Measurements from ENCODE around the gene LRRK1. TPM values are rescaled to one million over a fixed set of nuclear protein-coding genes. Genes with fewer than 3 reads are reported as not detected.

The LRRK1 gene
- total RNA-seq, 1 donor from 2014 or later, result 3.0 TPM

DNA sequence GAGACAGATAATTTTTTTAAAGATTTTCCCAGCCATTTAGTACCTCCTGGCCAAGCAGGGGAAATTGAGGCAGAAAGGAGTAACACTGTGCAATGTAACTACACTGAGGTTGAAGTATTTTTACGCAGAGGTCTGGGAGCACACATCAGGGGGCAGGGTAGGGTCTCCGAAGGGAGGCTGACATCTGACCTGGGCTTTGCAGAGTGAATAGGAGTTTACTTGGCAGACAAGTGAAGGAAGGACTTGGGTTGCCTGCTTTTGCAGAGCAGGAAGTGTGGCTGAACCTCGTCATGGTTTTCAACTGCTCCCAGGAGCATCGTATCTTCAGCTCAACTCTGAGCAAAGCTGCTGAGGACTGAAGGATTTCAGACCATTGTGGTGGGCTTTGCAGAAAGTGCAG is 66.2 kb downstream of the LRRK1 start:
- Histone ChIP-seq H3K36me3 (peaks cover 5% of the 10 kb centered on the region), H3K27ac (replicated peaks) (no peak overlapping the region), H3K9me3 (replicated peaks) (peaks cover 2% of the 10 kb centered on the region), H3K4me1 (no peaks in the 10 kb centered on the region), H3K27me3 (ENCODE audit: low read depth) (peaks cover 12% of the 10 kb centered on the region), H3K4me3 (no peak overlapping the region)
- TF ChIP-seq, protein P1, sequence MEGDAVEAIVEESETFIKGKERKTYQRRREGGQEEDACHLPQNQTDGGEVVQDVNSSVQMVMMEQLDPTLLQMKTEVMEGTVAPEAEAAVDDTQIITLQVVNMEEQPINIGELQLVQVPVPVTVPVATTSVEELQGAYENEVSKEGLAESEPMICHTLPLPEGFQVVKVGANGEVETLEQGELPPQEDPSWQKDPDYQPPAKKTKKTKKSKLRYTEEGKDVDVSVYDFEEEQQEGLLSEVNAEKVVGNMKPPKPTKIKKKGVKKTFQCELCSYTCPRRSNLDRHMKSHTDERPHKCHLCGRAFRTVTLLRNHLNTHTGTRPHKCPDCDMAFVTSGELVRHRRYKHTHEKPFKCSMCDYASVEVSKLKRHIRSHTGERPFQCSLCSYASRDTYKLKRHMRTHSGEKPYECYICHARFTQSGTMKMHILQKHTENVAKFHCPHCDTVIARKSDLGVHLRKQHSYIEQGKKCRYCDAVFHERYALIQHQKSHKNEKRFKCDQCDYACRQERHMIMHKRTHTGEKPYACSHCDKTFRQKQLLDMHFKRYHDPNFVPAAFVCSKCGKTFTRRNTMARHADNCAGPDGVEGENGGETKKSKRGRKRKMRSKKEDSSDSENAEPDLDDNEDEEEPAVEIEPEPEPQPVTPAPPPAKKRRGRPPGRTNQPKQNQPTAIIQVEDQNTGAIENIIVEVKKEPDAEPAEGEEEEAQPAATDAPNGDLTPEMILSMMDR (IDR thresholded peaks at IDR 0.05; ENCODE audit: borderline replicate concordance), result no peak
- intact Hi-C loops (cut with micrococcal nuclease), result no loop called here
- no peak for DNase-seq

DNA sequence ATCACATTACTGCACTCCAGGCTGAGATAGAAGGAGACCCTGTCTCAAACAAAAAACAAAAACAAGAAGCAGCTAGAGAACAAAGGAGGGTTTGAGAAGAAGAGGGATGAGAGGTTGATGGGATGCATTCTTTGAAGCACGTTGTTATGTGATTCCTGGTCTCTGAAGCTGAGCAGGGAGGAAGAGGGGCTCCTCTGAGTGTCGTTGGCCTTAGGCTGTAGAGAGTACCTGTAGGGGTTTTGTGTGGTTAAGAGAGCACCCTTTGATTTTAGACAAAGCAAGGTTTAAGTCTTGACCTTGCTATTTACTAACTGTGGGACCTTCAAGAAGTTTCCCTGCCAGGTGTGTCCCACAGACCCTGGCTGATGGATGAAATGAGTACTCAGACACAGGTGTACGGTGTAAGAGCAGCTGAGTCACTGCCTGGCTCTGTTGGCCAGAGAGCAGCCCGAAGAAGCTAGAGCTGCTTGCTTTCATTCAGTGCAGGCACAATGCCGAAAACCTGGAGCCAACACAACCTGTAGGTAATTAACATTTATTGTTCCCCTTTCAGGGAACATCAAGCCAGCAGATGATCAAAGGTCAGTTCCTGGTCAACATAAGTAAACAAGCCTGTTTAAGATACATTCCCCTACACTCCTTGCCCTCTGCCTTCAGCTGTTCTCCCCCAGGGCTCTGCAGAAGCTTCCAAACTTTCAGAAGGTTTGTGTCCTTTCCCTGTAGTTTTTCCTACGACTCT is 67.2 kb downstream of the LRRK1 start:
- intact Hi-C loops (cut with micrococcal nuclease), result no loop called here
- no peak for DNase-seq
- H3K27me3 ChIP-seq (ENCODE audit: low read depth), result peaks cover 12% of the 10 kb centered on the region
- peaks cover 5% of the 10 kb centered on the region for H3K36me3 ChIP-seq
- no peak overlapping the region for H3K4me3 ChIP-seq
- H3K4me1 ChIP-seq, result no peaks in the 10 kb centered on the region
- peak overlapping the region; percentile 28 for H3K27ac ChIP-seq (replicated peaks)
- TF ChIP-seq, protein P1 (IDR thresholded peaks at IDR 0.05; ENCODE audit: borderline replicate concordance), result no peak
- H3K9me3 ChIP-seq (replicated peaks), result no peaks in the 10 kb centered on the region

DNA sequence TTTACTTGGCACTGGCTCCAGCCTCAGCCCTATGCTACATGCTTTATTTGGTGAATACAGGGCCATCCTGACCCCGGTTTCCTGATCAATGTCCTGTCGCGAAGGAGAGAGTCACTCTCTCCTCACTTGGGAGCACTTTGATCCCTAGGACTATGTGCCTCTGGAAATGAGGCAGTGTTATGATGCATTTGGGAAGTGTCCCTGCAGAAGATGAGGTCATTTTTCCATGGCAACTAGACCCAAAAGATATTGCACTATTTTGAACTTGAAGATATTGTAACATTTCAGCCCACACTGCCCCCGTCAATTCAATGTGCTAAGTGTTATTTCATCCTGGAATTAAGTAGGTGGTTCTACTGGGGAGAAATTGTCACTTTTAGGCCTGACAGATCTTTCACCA is 68.0 kb downstream of the LRRK1 start:
- intact Hi-C loops (cut with micrococcal nuclease), result no loop called here
- Histone ChIP-seq H3K4me3 (no peak overlapping the region), H3K27me3 (ENCODE audit: low read depth) (peaks cover 12% of the 10 kb centered on the region), H3K36me3 (peaks cover 5% of the 10 kb centered on the region), H3K9me3 (replicated peaks) (no peaks in the 10 kb centered on the region), H3K27ac (replicated peaks) (peak overlapping the region; percentile 28), H3K4me1 (no peaks in the 10 kb centered on the region)
- TF ChIP-seq, protein P1 (IDR thresholded peaks at IDR 0.05; ENCODE audit: borderline replicate concordance), result no peak
- DNase-seq, result no peak

DNA sequence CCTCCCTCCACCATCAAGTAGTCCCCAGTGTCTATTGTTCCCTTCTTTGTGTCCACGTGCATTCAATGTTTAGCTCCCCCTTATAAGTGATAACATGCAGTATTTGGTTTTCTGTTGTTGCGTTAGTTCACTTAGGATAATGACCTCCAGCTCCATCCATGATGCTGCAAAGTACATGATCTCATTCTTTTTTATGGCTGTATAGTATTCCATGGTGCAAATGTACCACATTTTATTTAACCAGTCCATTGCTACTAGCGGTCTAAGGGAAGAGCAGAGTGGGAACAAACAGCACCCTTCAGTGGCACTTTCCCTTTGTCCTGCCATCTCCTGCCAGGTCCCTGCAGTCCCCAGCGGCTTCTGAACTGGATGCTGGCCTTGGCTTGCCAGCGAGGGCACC is 69.1 kb downstream of the LRRK1 start:
- DNase-seq, result no peak
- Histone ChIP-seq H3K4me1 (no peaks in the 10 kb centered on the region), H3K9me3 (replicated peaks) (no peaks in the 10 kb centered on the region), H3K27ac (replicated peaks) (no peak overlapping the region), H3K27me3 (ENCODE audit: low read depth) (peaks cover 12% of the 10 kb centered on the region), H3K4me3 (no peak overlapping the region), H3K36me3 (peaks cover 5% of the 10 kb centered on the region)
- intact Hi-C loops (cut with micrococcal nuclease), result no loop called here
- TF ChIP-seq, protein P1 (IDR thresholded peaks at IDR 0.05; ENCODE audit: borderline replicate concordance), result no peak

DNA sequence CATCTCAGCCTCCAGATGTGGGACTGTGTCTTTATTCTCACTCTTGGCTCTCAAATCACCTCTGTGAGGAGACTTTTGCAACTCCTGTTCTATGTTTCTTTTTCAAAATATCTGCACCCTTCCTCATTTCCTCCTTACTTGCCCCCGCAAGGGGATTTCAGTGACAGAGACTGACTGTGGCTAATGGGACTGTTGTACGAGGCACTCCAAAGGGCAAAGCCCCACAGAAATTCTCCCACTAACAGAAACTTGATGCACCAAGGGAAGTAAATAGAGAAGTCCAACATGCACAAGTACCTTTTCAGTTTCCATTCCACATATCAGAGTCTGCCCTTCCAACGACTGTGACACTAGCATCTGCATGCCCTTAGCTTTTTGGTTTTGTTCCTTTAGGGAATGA is 69.7 kb downstream of the LRRK1 start:
- H3K4me3 ChIP-seq, result no peak overlapping the region
- intact Hi-C loops (cut with micrococcal nuclease), result no loop called here
- H3K36me3 ChIP-seq, result peaks cover 5% of the 10 kb centered on the region
- TF ChIP-seq, protein P1 (IDR thresholded peaks at IDR 0.05; ENCODE audit: borderline replicate concordance), result no peak
- H3K27me3 ChIP-seq (ENCODE audit: low read depth), result peaks cover 12% of the 10 kb centered on the region
- no peaks in the 10 kb centered on the region for H3K9me3 ChIP-seq (replicated peaks)
- DNase-seq, result no peak
- no peaks in the 10 kb centered on the region for H3K4me1 ChIP-seq
- no peak overlapping the region for H3K27ac ChIP-seq (replicated peaks)
